Smooth muscle cell (in vitro differentiated cells): ENCODE measurements around the gene DUSP5. TPM values are rescaled to one million over a fixed set of nuclear protein-coding genes. Genes with fewer than 3 reads are reported as not detected.

Experiments
- DNase-seq: peaks from one replicate; lab custom pipeline; 2025; ENCODE audit not compliant: unreplicated experiment; lab: John Stamatoyannopoulos, UW
- H2AFZ ChIP-seq: fragments of 200-600 bp; sonication (generic); 2 replicates; pipeline ENCODE4 v1.6.0; 2016; ENCODE audit warnings: antibody characterized with exemption, low read depth, mild to moderate bottlenecking
- H3F3A ChIP-seq: fragments of 200-600 bp; sonication (generic); 2 replicates; pipeline ENCODE4 v1.6.0; 2017; ENCODE audit warnings: antibody characterized with exemption, low read depth
- H3K27ac ChIP-seq: fragments of 200-600 bp; sonication (generic); 2 replicates; pipeline ENCODE4 v1.5.1; 2016; ENCODE audit warnings: low read depth, mild to moderate bottlenecking
- H3K27me3 ChIP-seq: fragments of 200-600 bp; sonication (generic); 2 replicates; pipeline ENCODE4 v1.6.1; 2016; ENCODE audit warnings: low read depth, mild to moderate bottlenecking
- H3K36me3 ChIP-seq: fragments of 200-600 bp; sonication (generic); 2 replicates; pipeline ENCODE4 v1.5.1; 2016; ENCODE audit warnings: low read depth
- H3K4me1 ChIP-seq: fragments of 200-600 bp; sonication (generic); 2 replicates; pipeline ENCODE4 v1.5.1; 2016; ENCODE audit warnings: low read depth
- H3K4me2 ChIP-seq: fragments of 200-600 bp; sonication (generic); 2 replicates; pipeline ENCODE4 v1.6.0; 2016; ENCODE audit warnings: mild to moderate bottlenecking
- H3K4me3 ChIP-seq: fragments of 200-600 bp; sonication (generic); 2 replicates; pipeline ENCODE4 v1.5.1; 2016; ENCODE audit warnings: mild to moderate bottlenecking
- H3K79me2 ChIP-seq: fragments of 200-600 bp; sonication (generic); 2 replicates; pipeline ENCODE4 v1.6.0; 2016; ENCODE audit warnings: low read depth, mild to moderate bottlenecking
- H3K9ac ChIP-seq: fragments of 200-600 bp; sonication (generic); 2 replicates; pipeline ENCODE4 v1.6.0; 2016; ENCODE audit warnings: low read depth
- H3K9me3 ChIP-seq: fragments of 200-600 bp; sonication (generic); replicated peaks from 2 replicates; pipeline ENCODE4 v1.5.1; 2016; ENCODE audit warnings: low read depth
- H4K20me1 ChIP-seq: fragments of 200-600 bp; sonication (generic); 2 replicates; pipeline ENCODE4 v1.6.0; 2016; ENCODE audit warnings: low read depth
- WGBS: methylation state at CpG from one replicate; pipeline ENCODE4 v1.1.7; 2016; ENCODE audit warnings: low lambda C conversion rate; 5-methylcytosine and 5-hydroxymethylcytosine counted together
- polyA plus RNA-seq: library from polyadenylated mRNA; unstranded; fragments of >200 nt; fragmentation: Nextera tagmentation; extraction: Ambion mirVana; gene quantifications from 2 replicates; pipeline ENCODE4 v1.2.1, GENCODE V29; 2016
- total RNA-seq: library from RNA; depleted of rRNA; stranded (reverse); fragments of >200 nt; gene quantifications from 2 replicates; pipeline ENCODE4 v1.2.3, GENCODE V29; 2014
- TF ChIP-seq, protein P1 (sequence below): fragments of 200-600 bp; sonication (generic); IDR thresholded peaks from 2 replicates; pipeline ENCODE4 v1.5.1; 2017; ENCODE audit warnings: borderline replicate concordance, mild to moderate bottlenecking, antibody characterized with exemption; ENCODE audit not compliant: insufficient read depth, poor library complexity, severe bottlenecking

Gene DUSP5
- total and polyA plus RNA-seq, 2 experiments from 2014 or later: 13.6 to 23.6 TPM

DNA sequence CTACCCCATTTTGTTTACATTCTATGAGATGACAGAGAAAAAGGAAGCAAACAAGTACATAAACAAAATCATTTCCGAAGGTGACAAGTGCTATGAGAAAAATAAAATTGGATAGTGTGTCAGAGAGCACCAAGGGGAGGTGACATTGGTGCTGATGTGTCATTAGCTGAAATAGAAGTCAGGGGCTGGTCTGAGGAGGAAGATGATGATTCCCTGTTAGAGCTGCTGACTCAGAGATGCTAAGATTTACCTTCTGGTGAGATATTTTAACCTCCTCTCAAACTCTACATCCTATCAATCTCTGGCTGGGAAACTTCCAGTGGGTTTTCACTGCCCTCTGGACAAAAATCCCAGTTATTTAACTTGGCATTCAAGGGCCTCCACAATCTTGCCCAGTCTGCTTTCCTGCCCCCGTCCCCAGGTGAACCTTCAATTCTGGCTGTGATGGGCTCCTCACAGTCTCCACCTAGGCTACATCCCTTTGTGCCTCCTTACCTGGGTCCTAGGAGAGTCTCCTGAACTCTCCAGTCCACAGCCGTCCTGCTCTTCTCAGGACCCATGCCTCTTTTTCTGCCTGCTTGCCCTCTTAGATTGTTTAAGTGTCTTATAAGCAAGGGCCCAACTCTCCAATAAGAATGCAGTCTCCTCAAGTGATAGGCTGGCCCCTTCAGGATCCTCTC lies 26.6 kb downstream of the DUSP5 start:
- Histone ChIP-seq H3K27ac (no peak overlapping the region), H3K4me1 (no peaks in the 10 kb centered on the region), H3K4me3 (no peak overlapping the region), H3F3A (peaks cover 9% of the 10 kb centered on the region), H4K20me1 (no peaks in the 10 kb centered on the region), H2AFZ (no peak overlapping the region), H3K4me2 (no peak overlapping the region), H3K79me2 (no peaks in the 10 kb centered on the region), H3K36me3 (no peaks in the 10 kb centered on the region), H3K9me3 (no peaks in the 10 kb centered on the region), H3K27me3 (no peaks in the 10 kb centered on the region), H3K9ac (no peak overlapping the region)
- 92% methylated on average over 3 of the region's 3 CpGs for WGBS
- no peak for DNase-seq
- TF ChIP-seq, protein P1, sequence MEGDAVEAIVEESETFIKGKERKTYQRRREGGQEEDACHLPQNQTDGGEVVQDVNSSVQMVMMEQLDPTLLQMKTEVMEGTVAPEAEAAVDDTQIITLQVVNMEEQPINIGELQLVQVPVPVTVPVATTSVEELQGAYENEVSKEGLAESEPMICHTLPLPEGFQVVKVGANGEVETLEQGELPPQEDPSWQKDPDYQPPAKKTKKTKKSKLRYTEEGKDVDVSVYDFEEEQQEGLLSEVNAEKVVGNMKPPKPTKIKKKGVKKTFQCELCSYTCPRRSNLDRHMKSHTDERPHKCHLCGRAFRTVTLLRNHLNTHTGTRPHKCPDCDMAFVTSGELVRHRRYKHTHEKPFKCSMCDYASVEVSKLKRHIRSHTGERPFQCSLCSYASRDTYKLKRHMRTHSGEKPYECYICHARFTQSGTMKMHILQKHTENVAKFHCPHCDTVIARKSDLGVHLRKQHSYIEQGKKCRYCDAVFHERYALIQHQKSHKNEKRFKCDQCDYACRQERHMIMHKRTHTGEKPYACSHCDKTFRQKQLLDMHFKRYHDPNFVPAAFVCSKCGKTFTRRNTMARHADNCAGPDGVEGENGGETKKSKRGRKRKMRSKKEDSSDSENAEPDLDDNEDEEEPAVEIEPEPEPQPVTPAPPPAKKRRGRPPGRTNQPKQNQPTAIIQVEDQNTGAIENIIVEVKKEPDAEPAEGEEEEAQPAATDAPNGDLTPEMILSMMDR: no peak

DNA sequence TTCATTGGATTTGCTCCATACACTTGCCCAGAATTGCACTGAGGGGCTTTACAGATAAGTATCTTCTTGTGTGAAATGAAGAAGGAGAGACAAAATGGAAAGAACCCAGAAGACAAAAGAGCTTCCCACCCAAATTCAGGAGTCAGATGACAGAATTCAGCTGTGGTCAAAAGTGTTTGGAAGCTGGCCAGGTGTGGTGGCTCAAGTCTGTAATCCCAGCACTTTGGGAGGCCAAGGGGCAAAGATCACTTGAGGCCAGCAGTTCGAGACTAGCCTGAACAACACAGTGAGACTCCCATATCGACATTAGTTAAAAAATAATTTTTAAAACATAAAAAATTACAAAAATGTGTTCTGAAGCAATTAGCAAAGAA lies 27.1 kb downstream of the DUSP5 start:
- peaks cover 5% of the 10 kb centered on the region for H3K4me1 ChIP-seq
- no peaks in the 10 kb centered on the region for H4K20me1 ChIP-seq
- no peak overlapping the region for H3K4me3 ChIP-seq
- TF ChIP-seq, protein P1: no peak
- no peak overlapping the region for H3K27ac ChIP-seq
- DNase-seq: no peak
- no peak overlapping the region for H3K9ac ChIP-seq
- 97% methylated on average over 2 of the region's 2 CpGs for WGBS
- H3F3A ChIP-seq: peaks cover 14% of the 10 kb centered on the region
- no peaks in the 10 kb centered on the region for H3K36me3 ChIP-seq
- no peak overlapping the region for H2AFZ ChIP-seq
- H3K27me3 ChIP-seq: no peaks in the 10 kb centered on the region
- no peaks in the 10 kb centered on the region for H3K79me2 ChIP-seq
- H3K4me2 ChIP-seq: no peak overlapping the region
- H3K9me3 ChIP-seq: no peaks in the 10 kb centered on the region

DNA sequence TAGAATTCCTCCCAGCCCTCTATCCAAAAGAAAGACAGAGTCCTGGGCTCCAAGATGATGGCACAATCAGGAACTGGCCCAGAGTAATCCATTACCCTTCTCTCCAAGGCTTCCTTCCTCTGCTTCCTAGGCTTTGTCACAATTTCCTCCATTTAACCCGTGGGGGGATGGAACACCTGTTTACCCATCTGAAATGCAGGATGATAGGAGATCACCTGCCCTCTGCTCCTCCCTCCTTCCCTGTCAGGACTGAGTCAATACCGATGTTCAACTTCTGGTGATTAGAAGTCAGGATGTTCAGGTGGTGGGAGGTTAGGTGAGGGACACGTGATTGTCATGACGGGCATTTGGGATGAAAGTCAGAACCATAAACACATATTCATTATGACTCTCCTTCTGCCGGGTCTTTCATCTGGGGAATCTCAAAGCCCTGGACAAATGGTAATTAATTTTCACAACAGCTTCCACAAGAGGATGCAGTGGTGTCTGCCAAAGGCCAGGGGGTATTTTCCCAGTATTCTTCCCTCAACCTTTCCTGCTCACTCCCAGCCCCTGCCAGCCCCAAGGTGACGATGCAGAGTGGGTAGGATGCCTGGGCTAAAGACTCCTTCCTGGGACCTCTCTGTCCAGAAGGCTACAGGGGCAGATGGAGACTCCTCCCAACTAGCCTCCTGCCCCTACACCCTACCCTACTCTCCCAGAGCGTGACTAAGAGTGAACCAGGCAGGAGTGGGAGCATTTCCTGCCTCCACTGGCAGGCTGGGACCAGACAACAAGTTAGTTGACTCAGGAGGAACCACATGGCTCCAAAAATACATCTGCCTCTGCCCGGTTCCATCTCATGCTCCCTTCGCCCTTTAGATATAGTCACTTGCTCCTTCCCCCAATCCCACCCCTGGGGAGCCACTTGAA lies 27.9 kb downstream of the DUSP5 start:
- 75% methylated on average over 9 of the region's 9 CpGs for WGBS

More for the DNA sequence above, 27.9 kb downstream of the DUSP5 start:
- H3K79me2 ChIP-seq: no peaks in the 10 kb centered on the region
- H3K9ac ChIP-seq: no peak overlapping the region
- H3K4me1 ChIP-seq: peaks cover 5% of the 10 kb centered on the region
- no peak for DNase-seq
- H3K9me3 ChIP-seq: no peaks in the 10 kb centered on the region
- no peaks in the 10 kb centered on the region for H4K20me1 ChIP-seq
- no peaks in the 10 kb centered on the region for H3K27me3 ChIP-seq
- TF ChIP-seq, protein P1: no peak
- H2AFZ ChIP-seq: no peak overlapping the region
- no peak overlapping the region for H3K4me2 ChIP-seq
- H3K4me3 ChIP-seq: no peak overlapping the region
- no peaks in the 10 kb centered on the region for H3K36me3 ChIP-seq
- peaks cover 14% of the 10 kb centered on the region for H3F3A ChIP-seq
- H3K27ac ChIP-seq: no peak overlapping the region
